Pancreas (tissue), 10 donors: ENCODE data around the gene SRMS. TPM values are rescaled to one million over a fixed set of nuclear protein-coding genes. Genes with fewer than 3 reads are reported as not detected.
"Not testable (repeated sequence)": the region's sequence is repeated elsewhere in the genome, so short reads cannot be mapped to it uniquely, and the experiment has no call there.

Experiments used
- ATAC-seq, 4 donors: fragments of 200-7000 bp; cut with Tn5 transposase; one replicate each; pipeline versions ENCODE4 v1.8.0 to v1.9.1; 2020; ENCODE audit warnings: mild to moderate bottlenecking in 4 of 4, moderate library complexity in 4 of 4
- DNase-seq, 6 donors: peaks; one replicate each; pipeline ENCODE4 v3.0.0-alpha.2; 2020
- FAIRE-seq: peaks from 2 replicates; lab custom pipeline; 2012; peaks lifted over from hg19 to GRCh38; lab: Jason Lieb, UNC
- H3K27ac ChIP-seq, 4 donors: fragments of 200-600 bp; sonication (generic); 1 replicate in 3 of 4; 2 replicates in 1 of 4; pipeline versions ENCODE4 v1.5.0 to v1.8.0; 2020
- H3K27me3 ChIP-seq, 4 donors: fragments of 200-600 bp; one replicate each; pipeline ENCODE4 v1.8.0; 2021
- H3K36me3 ChIP-seq, 3 donors: fragments of 200-600 bp; sonication (generic) in 1 of 3; one replicate each; pipeline versions ENCODE4 v1.5.0 to v1.8.0; 2020 to 2021
- H3K4me1 ChIP-seq, 3 donors: fragments of 200-600 bp; one replicate each; pipeline ENCODE4 v1.8.0; 2021
- H3K4me3 ChIP-seq, 4 donors: fragments of 200-600 bp; sonication (generic) in 2 of 4; one replicate each; pipeline versions ENCODE4 v1.5.0 to v1.8.0; 2020 to 2021
- H3K9me3 ChIP-seq, 4 donors: fragments of 200-600 bp; one replicate each; pipeline ENCODE4 v1.8.0; 2021
- CTCF ChIP-seq, 4 donors: fragments of 200-600 bp; sonication (generic) in 3 of 4; IDR thresholded peaks; one replicate each; pipeline versions ENCODE4 v1.5.0 to v1.8.0; 2021; ENCODE audit warnings: antibody characterized with exemption in 4 of 4
- WGBS, 2 donors: extraction: QIAGEN DNeasy Blood & Tissue Kit; methylation state at CpG; one replicate each; pipeline ENCODE4 v1.1.7; 2013; 5-methylcytosine and 5-hydroxymethylcytosine counted together
- intact Hi-C, 3 donors: fragments of 100-400 bp; cut with DNase I; formaldehyde crosslinking; loops; one replicate each; pipeline versions ENCODE4 v1.11.1 to v1.14.2; 2022
- polyA plus RNA-seq, 2 donors: library from polyadenylated mRNA; stranded (reverse); fragments of 200-250 nt; gene quantifications; one replicate each; pipeline ENCODE4 v1.2.3, GENCODE V29; 2013
- total RNA-seq, 6 donors: library from RNA; stranded (reverse); fragmentation: NEBNext Ultra II Directional in 4 of 6; extraction: Animal tissue kit (Norgen Biotek cat#: 25700) in 4 of 6; gene quantifications; one replicate each; pipeline versions ENCODE4 v1.2.1 to v1.2.4, GENCODE V29; 2021 to 2023
- donor health status: healthy with polysubstance abuse.
- donor health status: DM: no; HTN: no; CAD: no; lungs with moderate emphysema.
- donor health status: DM: no; HTN: no; CAD: no.
- donor health status: control.
- donor health status: control.
- donor health status: Bipolar disorder and iron deficiency.
- donor health status: DM: yes; HTN: yes; CAD: no.
- donor health status: DM: no; HTN: no; CAD: no.
- donor health status: DM: no; HTN: no; CAD: no.
- donor health status: DM: yes; HTN: yes; CAD: no.

The SRMS gene
- total and polyA plus RNA-seq, 8 donors: not detected

GRCh38 chr20:63572071-63572787 is 24.7 kb upstream of the SRMS start:
- ATAC-seq (no peak), FAIRE-seq (no peak), DNase-seq (peak in 2 of 6 donors; percentile 40 to 74)
- Histone ChIP-seq H3K4me1 (peaks cover 0 to 8% (median 7%) of the 10 kb centered on the region in 3 donors), H3K4me3 (no peak overlapping the region), H3K27me3 (no peaks in the 10 kb centered on the region), H3K9me3 (no peaks in the 10 kb centered on the region), H3K36me3 (no peaks in the 10 kb centered on the region), H3K27ac (no peak overlapping the region)
- 88 to 89% methylated on average over 38 to 48 of the region's 48 CpGs for WGBS, 2 donors
- intact Hi-C loops: no loop called here
- no peak for TF ChIP-seq CTCF (IDR thresholded peaks at IDR 0.05)

GRCh38 chr20:63571087-63571478 is 23.5 kb upstream of the SRMS start:
- ATAC-seq, H3K27me3 ChIP-seq, H3K9me3 ChIP-seq, H3K4me3 ChIP-seq, H3K27ac ChIP-seq, DNase-seq, H3K36me3 ChIP-seq, FAIRE-seq, H3K4me1 ChIP-seq, intact Hi-C loops: not testable (repeated sequence)
- 55 to 62% methylated on average over 3 to 8 of the region's 11 CpGs for WGBS, 2 donors

GRCh38 chr20:63570281-63571086 is 22.9 kb upstream of the SRMS start:
- ATAC-seq (no peak), FAIRE-seq (no peak), DNase-seq (peak in 2 of 6 donors; percentile 38 to 64)
- Histone ChIP-seq H3K27me3 (no peaks in the 10 kb centered on the region), H3K9me3 (no peaks in the 10 kb centered on the region), H3K36me3 (no peaks in the 10 kb centered on the region), H3K4me3 (no peak overlapping the region), H3K27ac (no peak overlapping the region), H3K4me1 (peaks cover 0 to 8% (median 7%) of the 10 kb centered on the region in 3 donors)
- WGBS, 2 donors: 90 to 93% methylated on average over 28 of the region's 28 CpGs
- intact Hi-C loops: no loop called here
- no peak for TF ChIP-seq CTCF (IDR thresholded peaks at IDR 0.05)

GRCh38 chr20:63568986-63569949 is 21.7 kb upstream of the SRMS start:
- DNase-seq: peak in 2 of 6 donors; percentile 49 to 74
- 92 to 94% methylated on average over 46 of the region's 46 CpGs for WGBS, 2 donors
- intact Hi-C loops: no loop called here
- no peak overlapping the region for H3K27ac ChIP-seq
- H3K27me3 ChIP-seq: no peaks in the 10 kb centered on the region
- TF ChIP-seq CTCF (IDR thresholded peaks at IDR 0.05): no peak
- peaks cover 0 to 8% (median 7%) of the 10 kb centered on the region in 3 donors for H3K4me1 ChIP-seq
- H3K9me3 ChIP-seq: no peaks in the 10 kb centered on the region
- H3K4me3 ChIP-seq: no peak overlapping the region
- ATAC-seq: no peak
- no peaks in the 10 kb centered on the region for H3K36me3 ChIP-seq
- no peak for FAIRE-seq
